ENCODE measurements around the gene SHISA6. TPM values are rescaled to one million over a fixed set of nuclear protein-coding genes. Genes with fewer than 3 reads are reported as not detected.

SHISA6 gene
- total and polyA plus RNA-seq, 2 donors (not counting 1 experiment from before 2014, with no cell fraction given): not detected

DNA sequence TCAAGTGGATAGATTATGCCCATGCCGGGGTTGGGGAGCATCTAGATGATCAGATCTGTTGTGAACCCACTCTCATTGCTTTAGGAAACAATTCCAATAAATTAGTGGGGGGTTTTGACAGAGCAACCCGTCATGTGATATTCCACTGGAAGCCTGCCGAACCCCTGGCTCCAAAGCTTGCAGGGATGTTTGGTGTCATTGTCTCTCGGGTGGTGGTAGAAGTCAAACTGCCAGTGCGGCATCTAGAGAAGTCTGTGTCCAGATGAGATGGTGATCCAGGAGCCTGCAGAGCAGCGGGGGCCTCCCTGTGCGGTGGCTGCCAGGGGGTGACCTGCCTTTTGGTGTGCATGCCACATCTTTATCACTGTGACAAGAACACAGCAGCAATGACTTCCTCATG is 91.7 kb downstream of the SHISA6 start:
- H2AFZ ChIP-seq (ENCODE audit: low read length): no peak overlapping the region
- TF ChIP-seq EZH2 (IDR thresholded peaks at IDR 0.05; ENCODE audit: low read length, missing control alignments): no peak
- TF ChIP-seq, protein P1, sequence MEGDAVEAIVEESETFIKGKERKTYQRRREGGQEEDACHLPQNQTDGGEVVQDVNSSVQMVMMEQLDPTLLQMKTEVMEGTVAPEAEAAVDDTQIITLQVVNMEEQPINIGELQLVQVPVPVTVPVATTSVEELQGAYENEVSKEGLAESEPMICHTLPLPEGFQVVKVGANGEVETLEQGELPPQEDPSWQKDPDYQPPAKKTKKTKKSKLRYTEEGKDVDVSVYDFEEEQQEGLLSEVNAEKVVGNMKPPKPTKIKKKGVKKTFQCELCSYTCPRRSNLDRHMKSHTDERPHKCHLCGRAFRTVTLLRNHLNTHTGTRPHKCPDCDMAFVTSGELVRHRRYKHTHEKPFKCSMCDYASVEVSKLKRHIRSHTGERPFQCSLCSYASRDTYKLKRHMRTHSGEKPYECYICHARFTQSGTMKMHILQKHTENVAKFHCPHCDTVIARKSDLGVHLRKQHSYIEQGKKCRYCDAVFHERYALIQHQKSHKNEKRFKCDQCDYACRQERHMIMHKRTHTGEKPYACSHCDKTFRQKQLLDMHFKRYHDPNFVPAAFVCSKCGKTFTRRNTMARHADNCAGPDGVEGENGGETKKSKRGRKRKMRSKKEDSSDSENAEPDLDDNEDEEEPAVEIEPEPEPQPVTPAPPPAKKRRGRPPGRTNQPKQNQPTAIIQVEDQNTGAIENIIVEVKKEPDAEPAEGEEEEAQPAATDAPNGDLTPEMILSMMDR (conservative IDR thresholded peaks at IDR 0.05 in 1 of 2, IDR thresholded peaks at IDR 0.05 in 1 of 2; ENCODE audit: low read depth in 1 of 2, low read length in 2 of 2): no peak
- no peak overlapping the region for H3K9ac ChIP-seq (ENCODE audit: insufficient read depth, low read length)

DNA sequence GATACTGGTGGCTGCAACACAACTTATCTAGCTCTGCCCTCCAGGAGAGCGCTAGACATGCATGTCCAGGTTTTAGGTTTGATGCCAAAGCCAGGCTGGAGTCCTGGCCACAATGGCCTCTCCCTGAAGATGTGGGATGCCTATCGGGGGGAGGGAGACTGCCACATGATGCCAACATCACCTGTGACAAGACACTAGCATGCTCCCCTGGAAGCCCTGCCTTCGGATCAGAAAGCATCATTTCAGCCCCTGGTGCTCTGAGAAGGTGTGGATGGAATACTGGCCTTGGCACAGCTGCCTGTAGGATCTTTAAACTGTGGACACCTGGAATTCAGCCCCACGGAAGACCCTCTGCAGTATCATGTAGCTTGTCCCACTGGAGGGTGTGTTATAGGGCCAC is 93.5 kb downstream of the SHISA6 start:
- no peaks in the 10 kb centered on the region for H3K27me3 ChIP-seq (ENCODE audit: control insufficient read depth, insufficient read depth, low read length)
- H3K9ac ChIP-seq (ENCODE audit: insufficient read depth, low read length): no peak overlapping the region
- H3K36me3 ChIP-seq (ENCODE audit: control insufficient read depth, insufficient read depth, low read length): no peaks in the 10 kb centered on the region
- no peak overlapping the region for H3K4me2 ChIP-seq (ENCODE audit: extremely low read depth, insufficient read depth, low read length)
- DNase-seq (ENCODE audit: low read depth in 2 of 2): no peak
- H3K4me1 ChIP-seq (ENCODE audit: control insufficient read depth, extremely low read depth, insufficient read depth, low read length): no peaks in the 10 kb centered on the region
- H2AFZ ChIP-seq (ENCODE audit: low read length): no peak overlapping the region
- no peaks in the 10 kb centered on the region for H3K9me3 ChIP-seq (ENCODE audit: control insufficient read depth, insufficient read depth, low read depth, low read length)
- H3K4me3 ChIP-seq (replicated peaks in 1 of 4; ENCODE audit: control extremely low read depth in 1 of 4, insufficient read depth in 1 of 4, low read depth in 3 of 4, low read length in 4 of 4): no peak overlapping the region
- H3K79me2 ChIP-seq (ENCODE audit: control insufficient read depth, insufficient read depth, low read length): no peaks in the 10 kb centered on the region
- TF ChIP-seq, protein P1 (conservative IDR thresholded peaks at IDR 0.05 in 1 of 2, IDR thresholded peaks at IDR 0.05 in 1 of 2; ENCODE audit: low read depth in 1 of 2, low read length in 2 of 2): no peak
- no peak for TF ChIP-seq EZH2 (IDR thresholded peaks at IDR 0.05; ENCODE audit: low read length, missing control alignments)
- no peaks in the 10 kb centered on the region for H4K20me1 ChIP-seq (ENCODE audit: control insufficient read depth, extremely low read depth, insufficient read depth, low read length)
- no peak overlapping the region for H3K27ac ChIP-seq (ENCODE audit: insufficient read depth, low read length)

More for the DNA sequence above, 91.7 kb downstream of the SHISA6 start:
- no peak overlapping the region for H3K4me3 ChIP-seq (replicated peaks in 1 of 4; ENCODE audit: control extremely low read depth in 1 of 4, insufficient read depth in 1 of 4, low read depth in 3 of 4, low read length in 4 of 4)
- H3K4me1 ChIP-seq (ENCODE audit: control insufficient read depth, extremely low read depth, insufficient read depth, low read length): no peaks in the 10 kb centered on the region
- H3K27me3 ChIP-seq (ENCODE audit: control insufficient read depth, insufficient read depth, low read length): no peaks in the 10 kb centered on the region
- no peak overlapping the region for H3K4me2 ChIP-seq (ENCODE audit: extremely low read depth, insufficient read depth, low read length)
- no peak for DNase-seq (ENCODE audit: low read depth in 2 of 2)
- H4K20me1 ChIP-seq (ENCODE audit: control insufficient read depth, extremely low read depth, insufficient read depth, low read length): no peaks in the 10 kb centered on the region
- no peaks in the 10 kb centered on the region for H3K79me2 ChIP-seq (ENCODE audit: control insufficient read depth, insufficient read depth, low read length)
- no peaks in the 10 kb centered on the region for H3K36me3 ChIP-seq (ENCODE audit: control insufficient read depth, insufficient read depth, low read length)
- no peaks in the 10 kb centered on the region for H3K9me3 ChIP-seq (ENCODE audit: control insufficient read depth, insufficient read depth, low read depth, low read length)
- no peak overlapping the region for H3K27ac ChIP-seq (ENCODE audit: insufficient read depth, low read length)

DNA sequence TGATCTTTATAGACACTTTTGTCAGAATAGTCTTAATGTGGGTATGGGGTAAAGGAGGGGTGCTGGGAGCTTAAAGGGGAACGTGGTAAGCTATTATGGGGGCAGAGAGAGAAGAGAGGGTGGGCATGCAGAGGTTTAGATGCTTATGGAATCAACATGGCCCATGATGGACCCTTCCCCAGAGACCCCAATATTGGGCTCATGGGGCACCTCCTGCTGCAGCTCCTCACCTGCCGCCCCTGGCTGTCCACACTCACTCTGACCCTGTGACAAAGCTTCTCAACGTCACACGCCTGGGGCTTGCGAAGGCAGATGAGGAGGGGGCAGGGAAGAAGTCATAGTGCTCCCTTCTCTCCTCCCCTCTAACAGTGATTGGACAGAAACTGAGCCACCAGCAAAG is 95.3 kb downstream of the SHISA6 start:
- no peaks in the 10 kb centered on the region for H3K27me3 ChIP-seq (ENCODE audit: control insufficient read depth, insufficient read depth, low read length)
- no peak overlapping the region for H3K4me2 ChIP-seq (ENCODE audit: extremely low read depth, insufficient read depth, low read length)
- no peak overlapping the region for H3K27ac ChIP-seq (ENCODE audit: insufficient read depth, low read length)
- no peak overlapping the region for H3K4me3 ChIP-seq (replicated peaks in 1 of 4; ENCODE audit: control extremely low read depth in 1 of 4, insufficient read depth in 1 of 4, low read depth in 3 of 4, low read length in 4 of 4)
- H4K20me1 ChIP-seq (ENCODE audit: control insufficient read depth, extremely low read depth, insufficient read depth, low read length): no peaks in the 10 kb centered on the region
- no peaks in the 10 kb centered on the region for H3K79me2 ChIP-seq (ENCODE audit: control insufficient read depth, insufficient read depth, low read length)
- no peak overlapping the region for H2AFZ ChIP-seq (ENCODE audit: low read length)
- H3K9ac ChIP-seq (ENCODE audit: insufficient read depth, low read length): no peak overlapping the region
- no peaks in the 10 kb centered on the region for H3K9me3 ChIP-seq (ENCODE audit: control insufficient read depth, insufficient read depth, low read depth, low read length)
- H3K36me3 ChIP-seq (ENCODE audit: control insufficient read depth, insufficient read depth, low read length): no peaks in the 10 kb centered on the region
- DNase-seq (ENCODE audit: low read depth in 2 of 2): no peak
- TF ChIP-seq EZH2 (IDR thresholded peaks at IDR 0.05; ENCODE audit: low read length, missing control alignments): no peak
- TF ChIP-seq, protein P1 (conservative IDR thresholded peaks at IDR 0.05 in 1 of 2, IDR thresholded peaks at IDR 0.05 in 1 of 2; ENCODE audit: low read depth in 1 of 2, low read length in 2 of 2): no peak
- no peaks in the 10 kb centered on the region for H3K4me1 ChIP-seq (ENCODE audit: control insufficient read depth, extremely low read depth, insufficient read depth, low read length)

Data from fibroblast of lung (primary cell).